Right renal cortex interstitium (tissue), 3 donors: ENCODE data around the gene SHROOM4. TPM values are rescaled to one million over a fixed set of nuclear protein-coding genes. Genes with fewer than 3 reads are reported as not detected.

Source experiments
- DNase-seq, 3 donors: peaks; one replicate each; pipeline ENCODE4 v3.0.0-alpha.2; 2013; ENCODE audit warnings: low read depth in 3 of 3, low spot score in 2 of 3
- polyA plus RNA-seq, 3 donors: library from polyadenylated mRNA; unstranded; fragments of 120-200 nt; gene quantifications; one replicate each; pipeline ENCODE4 v1.2.1, GENCODE V29; 2013; ENCODE audit not compliant: insufficient read length in 3 of 3

The SHROOM4 gene
- polyA plus RNA-seq, 3 donors: 16.1 to 16.3 (median 16.3) TPM

DNA sequence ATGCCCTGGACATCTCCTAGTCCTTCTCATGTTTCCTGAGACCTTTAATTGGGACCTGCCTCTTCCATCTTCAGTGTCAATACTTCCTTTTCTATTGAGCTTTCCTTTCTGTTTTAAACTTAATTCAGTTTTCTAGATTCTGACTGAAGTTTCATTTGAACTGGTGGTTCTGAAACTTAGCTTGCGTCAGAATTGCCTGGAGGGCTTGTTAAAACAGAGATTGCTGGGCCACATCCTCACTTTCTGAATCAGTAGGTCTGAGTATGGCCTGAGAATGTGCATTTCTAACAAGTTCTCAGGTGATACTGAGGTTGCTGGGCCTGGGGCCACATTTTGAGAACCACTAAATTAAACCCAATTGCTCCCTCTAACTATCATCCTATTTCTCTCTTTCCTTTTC lies 191.2 kb downstream of the SHROOM4 start:
- DNase-seq: no peak

DNA sequence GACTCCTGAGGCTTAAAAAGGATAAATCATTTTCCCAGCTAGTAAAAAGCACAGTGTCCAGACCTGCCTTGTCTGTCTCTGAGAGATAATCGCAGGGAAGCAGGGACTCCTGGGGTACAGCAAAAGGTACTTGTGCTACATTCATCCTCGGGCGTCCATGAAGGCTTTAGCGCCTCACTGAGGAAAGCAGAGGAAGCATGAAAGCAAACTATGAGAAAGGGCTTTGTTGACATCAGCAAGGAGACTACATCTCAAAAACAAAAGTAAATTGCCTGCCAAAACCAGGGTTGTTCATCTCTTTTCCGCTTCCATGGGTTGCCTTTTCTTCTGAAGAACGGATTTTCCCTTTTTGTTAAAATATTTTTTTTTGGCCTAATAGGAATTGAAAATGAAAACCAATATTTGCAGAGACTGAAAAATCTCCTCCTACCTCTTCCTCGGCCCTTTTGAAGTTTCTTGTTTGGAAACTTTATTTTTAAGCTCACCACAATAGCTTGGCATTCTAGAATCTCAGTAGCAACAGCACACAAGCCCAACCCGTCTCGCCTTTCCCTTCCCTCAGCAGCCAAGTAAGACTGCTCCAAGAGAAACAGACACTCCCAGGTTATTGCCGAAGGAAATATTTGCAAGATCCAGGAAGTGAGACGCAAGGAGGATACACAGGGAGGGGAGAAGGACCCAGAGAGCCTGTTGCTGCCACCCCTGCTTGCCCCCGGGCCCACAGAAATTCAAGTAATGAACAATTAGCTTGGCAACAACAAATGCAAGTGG lies 195.0 kb downstream of the SHROOM4 start:
- no peak for DNase-seq

DNA sequence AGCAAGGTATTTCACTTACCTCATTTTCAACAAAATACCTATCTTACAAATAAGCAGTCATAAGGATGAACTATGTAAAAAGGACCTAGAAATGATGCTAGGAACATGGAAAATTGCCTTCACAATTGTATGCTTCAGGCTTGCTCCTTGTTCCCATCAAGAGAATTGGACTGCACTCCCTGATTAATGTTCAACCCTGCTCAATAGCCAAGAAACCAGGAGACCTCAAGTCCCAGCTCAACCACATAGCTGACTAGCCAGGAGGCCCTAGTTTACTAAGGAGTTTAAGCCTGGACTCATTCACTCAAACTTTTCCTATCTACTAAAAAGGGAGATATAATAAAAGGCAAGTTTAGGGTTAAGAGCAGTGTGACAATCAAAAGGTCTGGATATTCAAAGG lies 196.8 kb downstream of the SHROOM4 start:
- DNase-seq: no peak

DNA sequence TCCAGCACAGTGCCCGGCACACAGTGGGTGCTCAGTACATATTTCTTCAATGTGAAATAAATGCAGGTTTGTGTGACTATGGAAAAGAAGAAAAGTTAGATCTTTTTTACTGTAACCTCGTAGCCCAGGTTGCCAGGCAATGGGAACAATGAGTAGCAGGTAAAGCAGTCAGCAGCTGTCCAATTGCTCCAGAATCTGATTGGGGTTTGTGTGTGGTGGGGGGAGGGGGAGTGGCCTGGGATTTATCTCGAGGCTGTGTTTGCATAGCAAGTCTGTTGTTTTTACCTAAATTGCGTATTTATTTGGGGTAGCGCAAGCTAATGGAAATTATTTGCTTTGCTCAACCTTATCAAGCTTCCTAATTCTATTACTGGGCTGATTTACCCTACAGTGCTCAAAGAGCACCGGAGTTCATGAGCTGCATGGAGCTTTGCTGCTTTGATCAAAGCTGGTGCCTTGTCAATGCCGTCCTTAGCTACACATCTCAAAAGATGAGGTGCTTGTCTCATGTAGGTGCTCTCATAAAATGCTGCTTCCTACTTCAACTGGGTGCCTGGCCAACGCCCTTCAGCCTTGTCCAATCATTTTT lies 198.3 kb downstream of the SHROOM4 start:
- DNase-seq: no peak

DNA sequence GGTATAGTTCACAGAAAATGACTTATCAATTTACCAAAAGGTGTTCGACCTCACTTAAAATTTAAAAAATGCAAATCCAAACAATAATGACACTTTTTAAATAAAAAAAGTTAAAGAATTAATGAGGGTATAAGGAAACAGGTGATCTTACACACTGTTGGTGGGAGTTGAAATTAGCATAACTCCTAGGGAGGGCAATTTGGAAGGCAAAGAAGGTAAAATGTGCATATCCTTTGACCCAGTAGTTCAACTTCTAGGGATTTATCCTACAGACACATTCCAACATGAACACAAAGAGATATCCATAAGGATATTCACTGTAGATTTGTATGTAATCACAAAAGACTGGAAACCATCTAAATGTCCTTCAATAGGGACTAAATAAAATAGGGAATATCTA lies 199.5 kb downstream of the SHROOM4 start:
- no peak for DNase-seq

DNA sequence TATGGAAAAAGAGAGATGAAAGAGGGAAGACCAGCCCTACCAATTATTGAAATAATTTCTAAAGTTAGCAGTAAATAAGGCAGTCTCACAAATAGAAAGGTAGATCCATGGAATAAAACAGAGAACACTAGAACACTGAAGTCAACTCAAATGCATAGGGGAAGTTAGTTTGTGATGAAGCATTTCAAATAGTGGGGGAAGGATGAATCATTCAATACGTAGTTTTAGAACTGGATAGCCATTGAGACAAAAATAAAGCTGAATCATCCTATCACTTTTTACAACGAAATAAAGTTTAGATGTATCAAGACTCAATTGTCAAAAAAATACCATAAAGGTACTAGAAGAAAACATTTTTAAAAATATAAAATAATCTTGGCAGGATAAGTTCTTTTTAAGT lies 200.1 kb downstream of the SHROOM4 start:
- DNase-seq: no peak

DNA sequence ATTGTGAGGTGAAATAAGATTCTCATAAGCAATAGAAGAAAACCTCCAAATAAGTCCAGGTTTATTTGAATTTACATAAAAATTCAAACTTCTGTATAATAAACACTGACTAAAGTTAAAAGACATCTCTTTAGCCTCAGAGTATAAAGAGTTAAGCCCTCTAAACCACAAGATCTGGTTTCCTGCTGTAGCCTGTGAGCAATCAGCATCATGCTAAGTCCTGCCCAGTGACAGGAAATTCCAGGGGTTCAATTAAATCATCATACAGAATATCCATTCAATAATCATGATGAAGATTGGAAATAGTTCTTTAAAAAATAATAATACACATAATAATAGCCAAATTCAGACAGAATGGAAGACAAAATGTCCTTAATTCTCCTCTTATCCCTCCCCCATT lies 204.2 kb downstream of the SHROOM4 start:
- DNase-seq: no peak

DNA sequence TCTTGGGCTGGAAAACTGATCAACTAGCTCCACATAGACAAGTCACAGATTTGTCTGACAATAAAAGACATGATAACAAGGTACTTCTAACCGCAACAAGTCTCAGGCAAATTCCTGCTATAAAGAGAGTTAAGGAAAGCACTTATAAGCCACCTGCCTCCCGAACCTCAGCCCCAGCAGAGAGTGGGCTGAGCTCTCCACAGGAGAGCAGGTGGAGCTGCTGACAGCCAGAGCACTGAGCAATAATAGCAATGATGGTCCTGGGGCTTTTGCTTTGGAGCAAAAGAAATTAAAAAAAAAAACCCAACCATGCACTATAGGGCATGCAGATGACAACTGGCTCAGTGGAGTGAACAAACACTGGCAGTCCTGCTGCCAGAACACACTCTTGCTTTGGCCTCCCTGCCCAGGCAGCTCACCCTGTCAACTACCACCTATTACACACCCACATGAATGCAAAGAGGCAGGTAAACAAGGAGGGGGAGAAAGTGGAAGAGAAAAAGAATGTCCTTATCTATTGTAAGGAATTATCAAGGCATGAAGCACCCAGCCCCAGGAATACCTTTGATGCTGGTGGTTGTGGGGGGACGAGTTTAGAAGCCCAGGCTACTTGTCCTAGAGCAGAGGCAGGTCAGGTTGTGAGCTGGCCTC lies 207.6 kb downstream of the SHROOM4 start:
- DNase-seq: no peak

DNA sequence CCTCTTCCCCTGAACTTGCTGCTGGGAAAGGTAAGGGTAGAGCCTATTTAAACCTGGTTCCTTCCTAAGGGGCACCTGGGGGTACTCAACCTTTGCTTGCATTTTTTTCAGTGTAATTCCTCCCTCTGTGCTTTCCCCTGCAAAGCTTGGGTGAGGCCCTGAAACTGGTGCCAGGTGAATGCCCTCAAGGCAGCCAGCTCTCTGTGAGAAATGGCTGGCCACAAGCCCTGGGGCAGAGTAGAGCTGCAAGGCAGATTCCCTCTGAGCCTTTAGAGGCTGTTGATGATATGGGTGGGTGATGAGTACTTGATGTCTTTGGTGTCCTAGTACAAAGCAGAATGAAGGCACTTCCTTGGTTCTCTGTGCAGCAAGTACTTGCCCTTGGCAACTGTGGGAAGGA lies 217.9 kb downstream of the SHROOM4 start:
- DNase-seq: no peak

DNA sequence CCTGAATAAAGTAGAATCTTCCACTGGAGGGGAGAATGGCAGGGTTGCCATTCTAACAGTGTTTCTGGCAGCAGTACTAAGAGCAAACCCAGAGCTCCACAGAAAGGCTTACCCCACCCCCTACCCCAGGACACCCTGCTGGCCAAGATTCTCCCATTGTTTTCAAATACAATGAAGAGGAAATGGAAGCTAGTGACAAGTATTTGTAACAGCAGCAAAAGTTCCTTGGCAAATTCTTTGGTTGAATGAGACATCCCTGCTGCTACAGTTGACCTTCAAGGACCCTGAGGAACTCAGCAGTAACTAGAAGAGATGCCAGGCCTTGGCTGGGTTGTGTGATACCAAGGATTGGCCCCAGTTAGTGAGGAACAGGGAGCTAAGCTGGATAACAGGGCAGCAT lies 219.2 kb downstream of the SHROOM4 start:
- DNase-seq: no peak

DNA sequence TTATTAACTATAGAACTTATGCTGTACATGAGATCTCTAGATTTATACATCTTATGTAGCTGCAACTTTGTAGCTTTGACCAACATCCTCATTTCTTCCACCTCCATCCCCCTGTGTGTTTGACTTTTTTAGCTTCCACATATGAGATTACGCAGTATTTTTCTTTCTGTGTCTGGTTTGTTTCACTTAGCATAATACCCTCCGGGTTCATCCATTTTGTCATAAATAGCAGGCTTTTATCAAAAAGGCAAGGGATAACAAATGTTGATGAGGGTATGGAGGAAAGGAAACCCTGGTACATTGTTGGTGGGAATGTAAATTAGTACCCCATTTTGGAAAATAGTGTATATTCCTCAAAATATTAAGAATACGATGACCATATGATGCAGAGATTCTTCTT lies 227.0 kb downstream of the SHROOM4 start:
- DNase-seq: no peak

DNA sequence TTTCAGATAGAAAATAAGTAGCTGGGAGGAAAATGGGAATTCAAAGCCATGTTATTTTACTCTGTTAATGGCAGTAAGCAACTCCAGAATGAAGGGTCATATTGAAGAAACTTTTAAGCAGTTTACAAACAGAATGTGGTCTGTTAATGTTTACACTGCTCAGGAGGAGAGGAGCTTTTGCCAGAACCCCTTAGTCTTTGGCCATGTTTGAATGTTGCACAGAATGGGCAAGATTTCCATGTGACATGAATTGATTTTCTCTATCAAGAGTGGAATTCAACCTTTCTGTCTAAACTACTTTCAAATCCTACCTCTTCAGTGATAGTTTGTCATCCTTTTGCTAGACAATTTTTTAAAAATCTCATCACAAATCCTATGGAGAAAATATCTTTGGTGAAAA lies 227.6 kb downstream of the SHROOM4 start:
- DNase-seq: no peak

DNA sequence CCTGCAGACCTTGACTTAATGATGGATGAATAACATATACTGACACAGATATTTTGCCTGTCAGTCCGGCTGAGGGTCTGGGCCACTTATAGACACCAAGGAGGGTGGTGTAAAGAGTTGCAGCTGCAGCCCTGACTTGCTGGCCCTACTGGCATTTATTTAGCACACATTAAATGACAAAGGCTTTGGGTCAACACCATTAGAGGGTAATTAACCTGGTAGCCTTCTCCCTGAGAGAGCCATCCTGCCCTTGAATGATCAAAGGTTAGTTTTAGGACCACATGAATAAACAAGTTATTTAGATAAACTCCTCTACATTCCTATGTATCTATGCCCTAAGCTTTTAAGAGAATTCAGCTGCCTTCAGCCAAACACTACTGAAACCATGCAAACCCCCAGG lies 232.6 kb downstream of the SHROOM4 start:
- DNase-seq: no peak

DNA sequence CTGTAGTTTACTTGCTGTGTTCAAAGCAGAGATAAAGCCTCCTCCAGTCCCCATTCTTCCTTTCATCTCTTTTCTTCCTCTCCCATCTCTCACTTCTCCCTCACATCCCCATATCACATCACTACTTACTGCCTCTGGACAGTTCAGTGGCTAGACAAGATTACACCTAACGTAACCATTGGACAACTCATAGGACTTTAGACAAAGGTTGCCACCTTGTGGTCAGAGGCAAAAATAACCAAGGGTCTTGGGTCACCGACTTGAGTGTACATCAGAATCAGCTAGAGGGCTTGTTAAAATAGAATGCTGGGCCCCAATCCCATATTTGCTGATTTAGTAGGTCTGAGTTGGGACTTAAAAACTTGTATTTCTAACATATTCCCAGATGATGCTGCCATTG lies 234.0 kb downstream of the SHROOM4 start:
- DNase-seq: peak in 2 of 3 donors; percentile 23 to 46

DNA sequence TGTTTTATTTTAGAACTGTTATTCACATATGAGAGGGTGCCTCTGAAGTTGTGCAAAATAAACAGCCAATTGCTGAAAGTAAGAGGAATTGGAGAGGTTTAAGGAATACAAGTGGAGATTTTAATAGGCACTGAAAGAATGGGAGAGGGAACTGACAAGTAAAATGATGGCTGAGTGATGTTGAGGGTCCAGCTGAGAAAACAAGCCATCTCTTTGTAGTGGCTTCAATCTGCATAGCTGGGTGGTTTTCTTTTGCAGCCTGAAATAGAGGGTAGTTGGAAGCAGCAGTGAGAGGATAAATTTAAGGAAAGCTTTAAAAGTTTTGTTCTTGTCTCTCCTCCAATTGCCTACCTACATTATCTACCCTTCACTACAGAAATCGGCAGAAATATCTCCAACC lies 236.7 kb downstream of the SHROOM4 start:
- DNase-seq: peak in 2 of 3 donors; percentile 7 to 19

DNA sequence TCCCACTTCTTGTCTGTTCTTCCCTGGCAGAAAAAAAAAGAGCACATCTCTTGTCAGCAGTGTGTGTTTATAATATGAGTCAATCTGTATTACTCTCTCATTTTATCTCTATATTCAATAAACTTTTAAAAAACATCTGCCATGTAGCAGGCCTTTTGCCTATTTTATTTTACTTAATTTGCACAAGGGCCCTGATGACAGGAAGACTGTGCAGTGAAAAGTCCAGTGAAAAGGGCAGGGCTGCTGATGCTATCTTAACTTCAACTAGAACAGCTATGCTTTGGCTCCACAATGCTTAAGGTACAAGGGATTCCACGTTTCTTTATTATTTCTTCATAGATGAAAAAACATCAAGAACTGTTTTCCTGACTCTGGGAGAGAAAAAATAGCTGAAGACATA lies 246.4 kb downstream of the SHROOM4 start:
- no peak for DNase-seq

DNA sequence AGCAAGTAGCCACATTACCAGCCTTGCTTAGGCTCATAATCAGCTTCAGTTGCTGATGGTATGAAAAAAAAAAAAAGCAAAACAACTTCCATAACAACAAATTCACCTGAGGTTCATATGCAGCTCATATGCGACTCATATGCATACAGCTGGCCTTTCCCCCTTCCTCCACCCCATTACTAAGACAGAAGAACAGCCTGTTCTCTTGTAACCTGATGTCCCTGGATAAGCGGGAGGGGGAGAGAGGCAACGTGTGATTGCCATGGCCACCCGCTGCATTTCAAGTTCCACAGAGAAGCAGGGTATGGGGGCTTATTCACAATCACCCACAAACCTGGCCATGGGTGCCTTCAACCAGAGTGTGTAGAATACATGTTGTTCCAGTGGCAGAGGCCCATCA lies 248.3 kb downstream of the SHROOM4 start:
- no peak for DNase-seq

Other genes starting within 250 kb of the SHROOM4 start
- not detected for gene BMP15, start 96.5 kb upstream of the SHROOM4 start, polyA plus RNA-seq